ENCODE data around the gene MED13L.

DNA sequence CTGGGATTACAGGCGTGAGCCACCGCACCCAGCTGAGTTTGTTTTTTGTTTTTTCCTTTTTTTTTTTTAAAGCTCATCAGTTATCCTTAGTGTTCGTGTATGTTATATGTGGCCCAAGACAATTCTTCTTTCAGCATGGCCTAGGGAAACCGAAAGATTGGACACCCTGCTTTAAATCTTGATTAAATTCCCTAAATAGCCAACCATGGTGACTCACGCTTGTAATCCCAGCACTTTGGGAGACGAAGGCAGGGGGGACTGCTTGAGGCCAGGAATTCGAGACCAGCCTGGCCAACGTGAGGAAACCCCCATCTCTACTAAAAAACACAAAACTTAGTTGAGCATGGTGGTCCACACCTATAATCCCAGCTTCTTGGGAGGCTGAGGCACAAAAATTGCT is 131.1 kb downstream of the MED13L start:
- TF ChIP-seq, protein P1, sequence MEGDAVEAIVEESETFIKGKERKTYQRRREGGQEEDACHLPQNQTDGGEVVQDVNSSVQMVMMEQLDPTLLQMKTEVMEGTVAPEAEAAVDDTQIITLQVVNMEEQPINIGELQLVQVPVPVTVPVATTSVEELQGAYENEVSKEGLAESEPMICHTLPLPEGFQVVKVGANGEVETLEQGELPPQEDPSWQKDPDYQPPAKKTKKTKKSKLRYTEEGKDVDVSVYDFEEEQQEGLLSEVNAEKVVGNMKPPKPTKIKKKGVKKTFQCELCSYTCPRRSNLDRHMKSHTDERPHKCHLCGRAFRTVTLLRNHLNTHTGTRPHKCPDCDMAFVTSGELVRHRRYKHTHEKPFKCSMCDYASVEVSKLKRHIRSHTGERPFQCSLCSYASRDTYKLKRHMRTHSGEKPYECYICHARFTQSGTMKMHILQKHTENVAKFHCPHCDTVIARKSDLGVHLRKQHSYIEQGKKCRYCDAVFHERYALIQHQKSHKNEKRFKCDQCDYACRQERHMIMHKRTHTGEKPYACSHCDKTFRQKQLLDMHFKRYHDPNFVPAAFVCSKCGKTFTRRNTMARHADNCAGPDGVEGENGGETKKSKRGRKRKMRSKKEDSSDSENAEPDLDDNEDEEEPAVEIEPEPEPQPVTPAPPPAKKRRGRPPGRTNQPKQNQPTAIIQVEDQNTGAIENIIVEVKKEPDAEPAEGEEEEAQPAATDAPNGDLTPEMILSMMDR (IDR thresholded peaks at IDR 0.05; ENCODE audit: borderline replicate concordance, extremely low read depth, low read length, poor library complexity, severe bottlenecking) = no peak
- no peak for TF ChIP-seq EZH2 (IDR thresholded peaks at IDR 0.05; ENCODE audit: borderline replicate concordance, low read depth, low read length, severe bottlenecking)

Data from DND-41 (cell line).